GM03348 (cell line): ENCODE data around the gene RDH5.
"Not testable (repeated sequence)": the region's sequence is repeated elsewhere in the genome, so short reads cannot be mapped to it uniquely, and the experiment has no call there.

Experiments
- DNase-seq: peaks from one replicate; pipeline ENCODE4 v3.0.0; 2012; ENCODE audit warnings: low spot score

Gene RDH5

GRCh38 chr12:55745361-55746173 lies 25.4 kb downstream of the RDH5 start:
- DNase-seq, result no peak

- no peak for DNase-seq
These were observed 26.1 kb downstream of the RDH5 start for GRCh38 chr12:55746174-55746912.

- DNase-seq, result no peak
These were observed 26.7 kb downstream of the RDH5 start for GRCh38 chr12:55746913-55747231.

GRCh38 chr12:55748230-55748993 lies 28.2 kb downstream of the RDH5 start:
- DNase-seq, result no peak

GRCh38 chr12:55755246-55755645 lies 35.1 kb downstream of the RDH5 start:
- no peak for DNase-seq

GRCh38 chr12:55757701-55758100 lies 37.5 kb downstream of the RDH5 start:
- DNase-seq, result no peak

DNA sequence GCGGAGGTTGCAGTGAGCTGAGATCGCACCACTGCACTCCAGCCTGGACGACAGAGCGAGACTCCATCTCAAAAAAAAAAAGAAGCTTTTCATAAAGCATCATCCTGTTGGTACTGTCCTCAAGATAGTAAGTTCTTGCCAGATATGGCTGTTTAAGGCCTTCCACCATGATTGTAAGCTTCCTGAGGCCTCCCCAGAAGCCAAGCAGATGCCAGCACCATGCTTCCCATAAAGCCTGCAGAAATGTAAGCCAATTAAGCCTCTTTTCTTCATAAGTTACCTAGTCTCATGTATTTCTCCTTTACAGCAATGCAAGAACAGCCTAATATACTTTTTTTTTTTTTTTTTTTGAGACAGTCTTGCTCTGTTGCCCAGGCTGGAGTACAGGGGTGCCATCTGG lies 38.4 kb downstream of the RDH5 start:
- not testable (repeated sequence) for DNase-seq

DNA sequence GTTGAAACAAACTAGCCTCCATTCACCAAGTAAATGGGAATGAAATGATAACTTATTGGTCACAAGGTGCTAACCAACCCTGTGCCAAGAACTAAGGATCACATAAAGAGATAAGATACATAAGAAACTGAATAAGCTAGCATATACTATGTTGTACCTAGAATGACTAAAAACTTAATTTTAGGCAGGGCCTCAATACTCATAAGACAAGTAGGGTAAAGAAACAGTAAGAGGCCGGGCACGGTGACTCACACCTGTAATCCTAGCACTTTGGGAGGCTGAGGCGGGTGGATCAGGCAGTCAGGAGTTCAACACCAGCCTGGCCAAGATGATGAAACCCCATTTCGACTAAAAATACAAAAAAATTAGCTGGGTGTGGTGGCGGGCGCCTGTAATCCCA lies 40.5 kb downstream of the RDH5 start:
- no peak for DNase-seq

DNA sequence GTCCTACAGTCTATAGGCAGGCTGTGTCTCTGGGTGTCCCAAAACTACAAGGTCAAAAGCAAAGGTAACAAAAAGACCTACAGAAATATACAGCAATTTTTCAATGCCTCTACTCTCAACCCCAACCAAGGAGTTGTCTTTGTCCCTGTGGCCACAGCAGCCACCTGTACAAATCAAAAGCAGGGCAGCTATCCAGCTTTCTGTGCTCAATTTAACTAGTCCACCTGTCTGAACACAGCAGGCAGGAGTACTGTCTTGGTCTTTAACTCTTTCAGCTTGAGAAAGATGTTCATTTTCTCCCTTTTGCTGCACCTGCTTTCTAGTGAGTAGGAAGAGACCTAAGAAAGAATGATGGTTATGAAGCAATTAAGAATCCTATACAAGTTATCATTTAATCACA lies 42.5 kb downstream of the RDH5 start:
- DNase-seq, result no peak

- DNase-seq, result no peak
These were observed 45.6 kb downstream of the RDH5 start for GRCh38 chr12:55765736-55766290.

- DNase-seq, result no peak
These were observed 47.0 kb downstream of the RDH5 start for GRCh38 chr12:55767156-55767555.

GRCh38 chr12:55771736-55772135 lies 51.5 kb downstream of the RDH5 start:
- no peak for DNase-seq
